ENCODE results near the gene ZMIZ1.

The ZMIZ1 gene

GRCh38 chr10:79068562-79069324 lies at the start of gene ZMIZ1:
ZMIZ1 (plus strand) TSS chr10:79068966; CDS start chr10:79201633, 132,667 bp downstream.
- no peak for DNase-seq (ENCODE audit: low read depth)

- no peak for DNase-seq (ENCODE audit: low read depth)
Measured at GRCh38 chr10:79019441-79020014, 49.2 kb upstream of the ZMIZ1 start.

- no peak for DNase-seq (ENCODE audit: low read depth)
Measured at GRCh38 chr10:79020015-79020491, 48.7 kb upstream of the ZMIZ1 start.

GRCh38 chr10:79020605-79021004 lies 48.2 kb upstream of the ZMIZ1 start:
- DNase-seq (ENCODE audit: low read depth) = no peak

- no peak for DNase-seq (ENCODE audit: low read depth)
Measured at GRCh38 chr10:79021331-79021907, 47.3 kb upstream of the ZMIZ1 start.

GRCh38 chr10:79021948-79022499 lies 46.7 kb upstream of the ZMIZ1 start:
- no peak for DNase-seq (ENCODE audit: low read depth)

GRCh38 chr10:79022565-79023230 lies 46.1 kb upstream of the ZMIZ1 start:
- no peak for DNase-seq (ENCODE audit: low read depth)

- no peak for DNase-seq (ENCODE audit: low read depth)
Measured at GRCh38 chr10:79023240-79024162, 45.3 kb upstream of the ZMIZ1 start.

GRCh38 chr10:79024296-79024695 lies 44.5 kb upstream of the ZMIZ1 start:
- no peak for DNase-seq (ENCODE audit: low read depth)

- DNase-seq (ENCODE audit: low read depth) = no peak
Measured at GRCh38 chr10:79024720-79025198, 44.0 kb upstream of the ZMIZ1 start.

GRCh38 chr10:79025199-79025832 lies 43.5 kb upstream of the ZMIZ1 start:
- DNase-seq (ENCODE audit: low read depth) = no peak

GRCh38 chr10:79026341-79026761 lies 42.4 kb upstream of the ZMIZ1 start:
- DNase-seq (ENCODE audit: low read depth) = no peak

- DNase-seq (ENCODE audit: low read depth) = no peak
Measured at GRCh38 chr10:79026806-79027146, 42.0 kb upstream of the ZMIZ1 start.

- no peak for DNase-seq (ENCODE audit: low read depth)
Measured at GRCh38 chr10:79027147-79028055, 41.4 kb upstream of the ZMIZ1 start.

- no peak for DNase-seq (ENCODE audit: low read depth)
Measured at GRCh38 chr10:79028056-79028430, 40.7 kb upstream of the ZMIZ1 start.

GRCh38 chr10:79028451-79029010 lies 40.2 kb upstream of the ZMIZ1 start:
- DNase-seq (ENCODE audit: low read depth) = no peak

GRCh38 chr10:79029478-79030390 lies 39.0 kb upstream of the ZMIZ1 start:
- no peak for DNase-seq (ENCODE audit: low read depth)

GRCh38 chr10:79030705-79031104 lies 38.1 kb upstream of the ZMIZ1 start:
- DNase-seq (ENCODE audit: low read depth) = no peak

All from HS-27A (cell line).